GM21576 (cell line): ENCODE measurements around the gene CSH1.
"Not testable (repeated sequence)": the region's sequence is repeated elsewhere in the genome, so short reads cannot be mapped to it uniquely, and the experiment has no call there.

Experiments used
- ATAC-seq: cut with Tn5 transposase; IDR thresholded peaks from one replicate; pipeline ENCODE4 v1.9.1; 2021; ENCODE audit warnings: mild to moderate bottlenecking, moderate library complexity; ENCODE audit not compliant: unreplicated experiment

CSH1 gene

GRCh38 chr17:63896524-63897354, at the start of gene CSH1:
TSS of gene CSH1 (minus strand) at chr17:63896574. CDS start at chr17:63896511, 63 bp downstream.
- not testable (repeated sequence) for ATAC-seq

- no peak for ATAC-seq
Observed at GRCh38 chr17:63945784-63946439, 49.5 kb upstream of the CSH1 start.

- ATAC-seq, result no peak
Observed at GRCh38 chr17:63944736-63945499, 48.5 kb upstream of the CSH1 start.

- ATAC-seq, result no peak
Observed at GRCh38 chr17:63943745-63944144, 47.4 kb upstream of the CSH1 start.

GRCh38 chr17:63942309-63942985, 46.1 kb upstream of the CSH1 start:
- no peak for ATAC-seq

GRCh38 chr17:63941751-63942150, 45.4 kb upstream of the CSH1 start:
- no peak for ATAC-seq

GRCh38 chr17:63941162-63941561, 44.8 kb upstream of the CSH1 start:
- ATAC-seq, result no peak

- no peak for ATAC-seq
Observed at GRCh38 chr17:63940584-63940983, 44.2 kb upstream of the CSH1 start.

- ATAC-seq, result no peak
Observed at GRCh38 chr17:63939884-63940283, 43.5 kb upstream of the CSH1 start.

GRCh38 chr17:63939401-63939800, 43.0 kb upstream of the CSH1 start:
- no peak for ATAC-seq

- ATAC-seq, result no peak
Observed at GRCh38 chr17:63937920-63938319, 41.5 kb upstream of the CSH1 start.

- ATAC-seq, result no peak
Observed at GRCh38 chr17:63937319-63937718, 40.9 kb upstream of the CSH1 start.

- no peak for ATAC-seq
Observed at GRCh38 chr17:63934183-63935112, 38.1 kb upstream of the CSH1 start.

- ATAC-seq, result no peak
Observed at GRCh38 chr17:63933598-63933997, 37.2 kb upstream of the CSH1 start.

- peak; percentile 16 for ATAC-seq
Observed at GRCh38 chr17:63932721-63933120, 36.3 kb upstream of the CSH1 start.

- peak; percentile 71 for ATAC-seq
Observed at GRCh38 chr17:63931981-63932561, 35.7 kb upstream of the CSH1 start, which contains the start of gene CD79B. TSS of gene CD79B (minus strand) at chr17:63932331. CDS start at chr17:63932261, 70 bp downstream.

GRCh38 chr17:63930951-63931575, 34.7 kb upstream of the CSH1 start:
- peak; percentile 39 for ATAC-seq

GRCh38 chr17:63929860-63930766, 33.7 kb upstream of the CSH1 start:
- ATAC-seq, result no peak
